ENCODE data around the gene NSUN5. TPM values are rescaled to one million over a fixed set of nuclear protein-coding genes. Genes with fewer than 3 reads are reported as not detected.

Gene NSUN5
- total and polyA plus RNA-seq, 9 of the 15 experiments (the other 6 are each of a cell fraction or from before 2014, with no cell fraction given) = 4.7 to 115 (median 43.0) TPM

DNA sequence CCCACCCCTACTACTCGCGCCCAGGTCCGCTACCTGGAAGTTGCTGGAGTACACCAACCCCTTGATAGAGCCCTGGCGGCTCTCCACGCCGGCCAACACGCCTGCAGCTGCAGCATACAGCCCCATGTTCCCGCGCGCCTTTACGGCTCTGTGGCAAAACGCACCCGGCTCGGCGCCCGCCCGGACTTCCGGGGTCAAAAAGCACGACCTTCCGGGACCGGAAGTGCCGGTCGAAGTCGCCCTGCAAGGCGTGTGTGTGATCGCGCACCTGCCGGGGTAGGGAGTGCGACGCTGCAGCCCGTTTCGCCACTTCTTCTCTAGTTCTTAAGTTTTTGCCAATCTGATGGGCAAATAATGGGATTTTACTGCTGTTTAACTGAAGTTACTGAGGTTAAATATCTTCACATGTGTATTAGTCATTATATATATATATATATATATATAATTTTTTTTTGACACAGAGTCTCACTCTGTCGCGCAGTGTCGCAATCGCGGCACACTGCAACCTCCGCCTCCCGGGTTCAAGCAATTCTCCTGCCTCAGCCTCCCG lies at the start of gene NSUN5 (continued):
- no peak; the same call in 1 of the 2 replicates for TF ChIP-seq CEBPG (CRISPR knock-in tag; IDR thresholded peaks at IDR 0.05)
- 0 out of 4 replicates have a peak, but pooled peaks of 1 of the 2 experiments have one; percentile 35 for TF ChIP-seq CEBPG (tag; conservative IDR thresholded peaks at IDR 0.05 in 1 of 2, IDR thresholded peaks at IDR 0.05 in 1 of 2)
- TF ChIP-seq KDM5B (IDR thresholded peaks at IDR 0.05; ENCODE audit: insufficient replicate concordance, low read depth, low read length) = peak; percentile 89
- no peak for TF ChIP-seq AFF4 (CRISPR knock-in tag; IDR thresholded peaks at IDR 0.05)
- TF ChIP-seq TCF3 (CRISPR knock-in tag; IDR thresholded peaks at IDR 0.05) = peak; percentile 23; the same call in 1 of the 2 replicates
- peak; percentile 35 for TF ChIP-seq TBP (optimal IDR thresholded peaks at IDR 0.05; ENCODE audit: low read depth, low read length)
- TF ChIP-seq STAG1 (CRISPR knock-in tag; IDR thresholded peaks at IDR 0.05; ENCODE audit: borderline replicate concordance) = no peak
- TF ChIP-seq NR3C1 (CRISPR knock-in tag; IDR thresholded peaks at IDR 0.05) = 0 out of 2 replicates have a peak, but pooled peaks have one; percentile 35
- TF ChIP-seq, protein P1, sequence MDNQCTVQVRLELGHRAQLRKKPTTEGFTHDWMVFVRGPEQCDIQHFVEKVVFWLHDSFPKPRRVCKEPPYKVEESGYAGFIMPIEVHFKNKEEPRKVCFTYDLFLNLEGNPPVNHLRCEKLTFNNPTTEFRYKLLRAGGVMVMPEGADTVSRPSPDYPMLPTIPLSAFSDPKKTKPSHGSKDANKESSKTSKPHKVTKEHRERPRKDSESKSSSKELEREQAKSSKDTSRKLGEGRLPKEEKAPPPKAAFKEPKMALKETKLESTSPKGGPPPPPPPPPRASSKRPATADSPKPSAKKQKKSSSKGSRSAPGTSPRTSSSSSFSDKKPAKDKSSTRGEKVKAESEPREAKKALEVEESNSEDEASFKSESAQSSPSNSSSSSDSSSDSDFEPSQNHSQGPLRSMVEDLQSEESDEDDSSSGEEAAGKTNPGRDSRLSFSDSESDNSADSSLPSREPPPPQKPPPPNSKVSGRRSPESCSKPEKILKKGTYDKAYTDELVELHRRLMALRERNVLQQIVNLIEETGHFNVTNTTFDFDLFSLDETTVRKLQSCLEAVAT (IDR thresholded peaks at IDR 0.05) = peak in 1 of 2 experiments; percentile 10; a peak in 1 of 4 replicates
- TF ChIP-seq SMAD4 (CRISPR knock-in tag; conservative IDR thresholded peaks at IDR 0.05) = 0 out of 2 replicates have a peak, but pooled peaks have one; percentile 28
- TF ChIP-seq POLR2B (IDR thresholded peaks at IDR 0.05; ENCODE audit: low read depth, partially characterized antibody) = peak; percentile 62
- TF ChIP-seq NR2C2 (CRISPR knock-in tag; IDR thresholded peaks at IDR 0.05) = peak; percentile 93
- peak; percentile 98 for TF ChIP-seq NR2C2 (tag; IDR thresholded peaks at IDR 0.05)
- no peak for TF ChIP-seq ZNF518B (CRISPR knock-in tag; IDR thresholded peaks at IDR 0.05)
- 0 out of 2 replicates have a peak, but pooled peaks have one; percentile 25 for TF ChIP-seq ZBTB1 (CRISPR knock-in tag; IDR thresholded peaks at IDR 0.05; ENCODE audit: borderline replicate concordance, low read depth)
- TF ChIP-seq, protein P2, sequence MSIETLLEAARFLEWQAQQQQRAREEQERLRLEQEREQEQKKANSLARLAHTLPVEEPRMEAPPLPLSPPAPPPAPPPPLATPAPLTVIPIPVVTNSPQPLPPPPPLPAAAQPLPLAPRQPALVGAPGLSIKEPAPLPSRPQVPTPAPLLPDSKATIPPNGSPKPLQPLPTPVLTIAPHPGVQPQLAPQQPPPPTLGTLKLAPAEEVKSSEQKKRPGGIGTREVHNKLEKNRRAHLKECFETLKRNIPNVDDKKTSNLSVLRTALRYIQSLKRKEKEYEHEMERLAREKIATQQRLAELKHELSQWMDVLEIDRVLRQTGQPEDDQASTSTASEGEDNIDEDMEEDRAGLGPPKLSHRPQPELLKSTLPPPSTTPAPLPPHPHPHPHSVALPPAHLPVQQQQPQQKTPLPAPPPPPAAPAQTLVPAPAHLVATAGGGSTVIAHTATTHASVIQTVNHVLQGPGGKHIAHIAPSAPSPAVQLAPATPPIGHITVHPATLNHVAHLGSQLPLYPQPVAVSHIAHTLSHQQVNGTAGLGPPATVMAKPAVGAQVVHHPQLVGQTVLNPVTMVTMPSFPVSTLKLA (conservative IDR thresholded peaks at IDR 0.05) = peak; percentile 82 to 93
- peak; percentile 91 for TF ChIP-seq EP400 (IDR thresholded peaks at IDR 0.05)

Measured in K562 (cell line).